ENCODE measurements around the gene FGFR2. TPM values are rescaled to one million over a fixed set of nuclear protein-coding genes. Genes with fewer than 3 reads are reported as not detected.

Gene FGFR2
- total RNA-seq, 4 donors from 2014 or later, result 0.11 to 0.31 (median 0.22) TPM; not detected in 1

GRCh38 chr10:121601458-121601857 lies 3.2 kb upstream of the FGFR2 start:
- in situ Hi-C loops (cut with MboI; ENCODE audit: low sequenced_read_pairs in 4 of 4), result loop anchor here in 3 of 4 donors (10.0 to 25.0 kb wide), 3 partner anchors 639 to 664 kb away; no protein-coding TSS in a partner anchor
- H3K9me3 ChIP-seq, result no peaks in the 10 kb centered on the region
- H3K4me3 ChIP-seq, result no peak overlapping the region
- no peak for DNase-seq
- intact Hi-C loops (cut with DNase I; ENCODE audit: low total_unique reads), result no loop called here
- no peak for TF ChIP-seq CTCF (IDR thresholded peaks at IDR 0.05 in 4 of 5, conservative IDR thresholded peaks at IDR 0.05 in 1 of 5)
- no peak for TF ChIP-seq POLR2A (IDR thresholded peaks at IDR 0.05)
- no peak for ATAC-seq
- H3K27ac ChIP-seq, result no peak overlapping the region
- H3K27me3 ChIP-seq, result peaks cover 40 to 52% (median 44%) of the 10 kb centered on the region in 3 donors
- H3K4me1 ChIP-seq, result peaks cover 0 to 6% of the 10 kb centered on the region in 2 donors
- H3K36me3 ChIP-seq, result no peaks in the 10 kb centered on the region

- DNase-seq (no peak), ATAC-seq (no peak)
- Histone ChIP-seq H3K9me3 (no peaks in the 10 kb centered on the region), H3K27ac (no peak overlapping the region), H3K27me3 (peaks cover 43 to 60% (median 51%) of the 10 kb centered on the region in 3 donors), H3K4me3 (no peak overlapping the region), H3K4me1 (peaks cover 0 to 6% of the 10 kb centered on the region in 2 donors), H3K36me3 (no peaks in the 10 kb centered on the region)
- in situ Hi-C loops (cut with MboI; ENCODE audit: low sequenced_read_pairs in 4 of 4) (loop anchor here in 3 of 4 donors (10.0 to 25.0 kb wide), 3 partner anchors 638 to 663 kb away; no protein-coding TSS in a partner anchor), intact Hi-C loops (cut with DNase I; ENCODE audit: low total_unique reads) (no loop called here)
- TF ChIP-seq CTCF (IDR thresholded peaks at IDR 0.05 in 4 of 5, conservative IDR thresholded peaks at IDR 0.05 in 1 of 5), result no peak
- no peak for TF ChIP-seq POLR2A (IDR thresholded peaks at IDR 0.05)
Observed at GRCh38 chr10:121600611-121601010, 2.4 kb upstream of the FGFR2 start.

GRCh38 chr10:121599947-121600346 lies 1.7 kb upstream of the FGFR2 start:
- H3K4me3 ChIP-seq, result no peak overlapping the region
- ATAC-seq (no peak), DNase-seq (no peak)
- H3K9me3 ChIP-seq, result no peaks in the 10 kb centered on the region
- H3K4me1 ChIP-seq, result peaks cover 0 to 6% of the 10 kb centered on the region in 2 donors
- no peak overlapping the region for H3K27ac ChIP-seq
- peaks cover 46 to 67% (median 56%) of the 10 kb centered on the region in 3 donors for H3K27me3 ChIP-seq
- intact Hi-C loops (cut with DNase I; ENCODE audit: low total_unique reads) (no loop called here), in situ Hi-C loops (cut with MboI; ENCODE audit: low sequenced_read_pairs in 4 of 4) (loop anchor here in 3 of 4 donors (10.0 to 25.0 kb wide), 3 partner anchors 638 to 663 kb away; no protein-coding TSS in a partner anchor)
- H3K36me3 ChIP-seq, result no peaks in the 10 kb centered on the region
- no peak for TF ChIP-seq POLR2A (IDR thresholded peaks at IDR 0.05)
- no peak for TF ChIP-seq CTCF (IDR thresholded peaks at IDR 0.05 in 4 of 5, conservative IDR thresholded peaks at IDR 0.05 in 1 of 5)

GRCh38 chr10:121597504-121598262 lies 561 bp downstream of the FGFR2 start:
- Histone ChIP-seq H3K4me3 (peak overlapping the region; percentile 30 to 42 (median 36)), H3K27me3 (peaks cover 49 to 72% (median 64%) of the 10 kb centered on the region in 3 donors), H3K27ac (no peak overlapping the region), H3K36me3 (no peaks in the 10 kb centered on the region), H3K4me1 (peaks cover 0 to 6% of the 10 kb centered on the region in 2 donors), H3K9me3 (no peaks in the 10 kb centered on the region)
- ATAC-seq, result no peak
- intact Hi-C loops (cut with DNase I; ENCODE audit: low total_unique reads) (no loop called here), in situ Hi-C loops (cut with MboI; ENCODE audit: low sequenced_read_pairs in 4 of 4) (no loop called here)
- no peak for DNase-seq
- TF ChIP-seq POLR2A (IDR thresholded peaks at IDR 0.05), result no peak
- TF ChIP-seq CTCF (IDR thresholded peaks at IDR 0.05 in 4 of 5, conservative IDR thresholded peaks at IDR 0.05 in 1 of 5), result no peak

Measured in gastrocnemius medialis (tissue), 4 donors.